NCI-H748 treated with DMSO at 0.1 percent for 48 hours (cell line): Measurements from ENCODE around the gene CTNS.
A peak's percentile ranks its signal among the peaks of the same experiment; 100 is the strongest.

Experiments used
- DNase-seq: peaks from one replicate; lab custom pipeline; 2025; lab: John Stamatoyannopoulos, UW

CTNS gene

GRCh38 chr17:3622977-3623594, 13.5 kb upstream of the CTNS start:
- DNase-seq, result no peak

GRCh38 chr17:3626831-3627768, 9.5 kb upstream of the CTNS start:
- DNase-seq, result no peak

- no peak for DNase-seq
Measured at GRCh38 chr17:3627769-3628167, 8.8 kb upstream of the CTNS start.

DNA sequence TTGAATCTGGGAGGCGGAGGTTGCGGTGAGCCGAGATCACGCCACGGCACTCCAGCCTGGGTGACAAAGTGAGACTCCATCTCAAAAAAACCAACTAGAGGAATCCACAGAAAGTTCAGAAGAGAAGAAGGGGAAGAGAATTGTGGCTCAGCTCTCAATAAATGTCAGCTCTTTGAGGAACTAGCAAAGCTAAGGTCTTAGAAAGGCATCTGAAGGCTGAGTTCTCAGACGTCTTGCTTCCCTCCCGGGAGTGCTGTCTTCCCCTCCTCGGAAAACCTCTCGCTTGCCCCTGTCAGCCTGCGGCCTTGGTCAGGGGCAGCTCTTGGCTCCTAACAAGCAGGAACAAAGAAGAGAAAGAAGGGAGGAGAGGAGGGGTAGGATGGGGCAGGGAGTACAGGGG, 5.8 kb upstream of the CTNS start:
- no peak for DNase-seq

DNA sequence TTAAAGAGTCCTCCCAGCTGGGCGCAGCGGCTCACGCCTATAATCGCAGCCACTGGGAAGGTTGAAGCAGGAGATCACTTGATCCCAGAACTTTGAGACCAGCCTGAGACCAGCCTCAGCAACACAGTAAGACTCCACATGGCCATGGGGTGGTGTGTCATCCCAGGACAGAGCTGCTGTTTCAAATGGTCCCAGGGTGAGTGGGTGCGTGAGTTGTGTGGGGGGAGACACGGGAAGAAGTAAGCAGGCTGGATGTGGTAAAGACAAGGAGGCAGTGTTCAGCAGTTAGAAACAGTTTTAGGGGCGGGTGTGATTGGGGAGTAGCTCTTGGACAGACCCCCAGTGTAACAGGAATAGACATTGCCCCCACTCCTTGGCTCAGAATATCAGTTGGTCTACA, 4.3 kb upstream of the CTNS start:
- DNase-seq, result no peak

DNA sequence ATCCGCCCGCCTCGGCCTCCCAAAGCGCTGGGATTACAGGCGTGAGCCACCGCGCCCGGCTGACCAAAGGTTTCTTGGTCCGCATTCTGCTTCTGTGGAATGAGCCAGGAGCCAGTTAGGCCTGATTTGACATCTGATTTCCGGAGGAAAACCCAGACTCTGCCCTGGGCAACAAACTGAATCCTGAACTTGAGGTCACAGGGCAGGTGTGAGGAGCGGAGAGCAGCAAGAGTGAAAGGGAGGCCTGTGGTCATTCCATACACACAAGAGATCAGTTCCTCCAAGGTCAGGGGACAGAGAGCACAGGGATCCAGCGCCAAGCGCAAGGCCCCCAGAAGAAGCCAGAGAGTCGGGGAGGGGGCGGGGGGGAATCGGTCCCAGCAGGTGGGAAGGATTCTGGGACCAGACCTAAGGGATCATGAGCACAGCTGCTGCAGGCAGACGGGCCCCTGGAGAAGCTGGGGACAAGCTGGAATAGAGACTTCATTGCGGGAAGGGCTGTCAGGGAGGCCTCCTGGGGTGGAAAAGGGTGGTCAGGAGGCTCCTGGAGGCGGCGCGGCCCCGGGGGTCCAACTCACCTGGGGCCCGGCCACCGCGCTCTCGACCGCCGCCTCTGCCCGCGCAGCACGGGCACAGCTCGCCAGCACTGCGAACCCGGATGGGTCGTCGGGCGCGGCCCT, 946 bp upstream of the CTNS start:
- no peak for DNase-seq

DNA sequence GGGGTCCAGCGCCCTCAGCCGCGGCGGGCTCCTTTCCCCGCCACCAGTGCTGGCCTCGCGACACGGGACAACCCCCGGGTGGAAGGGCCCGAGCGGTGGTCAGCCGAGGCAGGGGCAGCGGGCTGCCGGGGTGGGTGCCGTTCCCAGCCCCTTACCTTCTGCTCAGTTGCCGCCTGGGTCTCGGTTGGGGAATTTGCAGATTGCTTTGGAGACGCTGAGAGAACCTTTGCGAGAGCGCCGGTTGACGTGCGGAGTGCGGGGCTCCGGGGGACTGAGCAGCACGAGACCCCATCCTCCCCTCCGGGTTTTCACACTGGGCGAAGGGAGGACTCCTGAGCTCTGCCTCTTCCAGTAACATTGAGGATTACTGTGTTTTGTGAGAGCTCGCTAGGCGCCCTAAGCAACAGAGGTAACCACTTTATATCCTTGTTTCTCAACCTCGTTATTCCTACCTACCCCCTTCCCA, 381 bp downstream of the CTNS start:
- DNase-seq, result no peak

- no peak for DNase-seq
Measured at GRCh38 chr17:3639981-3640596, 3.5 kb downstream of the CTNS start.

DNA sequence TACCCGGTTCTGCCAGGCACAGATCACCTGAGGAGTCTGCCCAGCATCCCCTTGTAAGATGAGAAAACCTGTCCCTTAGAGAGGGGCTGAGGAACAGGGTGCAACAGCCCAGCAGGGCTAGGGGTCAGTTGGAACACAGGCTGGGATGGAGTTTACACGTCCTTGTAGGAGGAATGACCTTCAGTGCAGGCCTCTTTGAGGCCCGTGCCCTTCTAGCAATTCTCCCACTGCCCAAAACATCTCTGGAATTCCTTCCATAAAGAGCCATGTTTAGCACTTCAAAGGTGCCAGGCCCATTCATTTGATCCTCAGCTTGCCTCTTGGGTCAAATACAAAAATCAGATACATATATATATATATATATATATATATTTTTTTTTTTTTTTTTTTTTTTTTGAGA, 4.5 kb downstream of the CTNS start:
- DNase-seq, result no peak

DNA sequence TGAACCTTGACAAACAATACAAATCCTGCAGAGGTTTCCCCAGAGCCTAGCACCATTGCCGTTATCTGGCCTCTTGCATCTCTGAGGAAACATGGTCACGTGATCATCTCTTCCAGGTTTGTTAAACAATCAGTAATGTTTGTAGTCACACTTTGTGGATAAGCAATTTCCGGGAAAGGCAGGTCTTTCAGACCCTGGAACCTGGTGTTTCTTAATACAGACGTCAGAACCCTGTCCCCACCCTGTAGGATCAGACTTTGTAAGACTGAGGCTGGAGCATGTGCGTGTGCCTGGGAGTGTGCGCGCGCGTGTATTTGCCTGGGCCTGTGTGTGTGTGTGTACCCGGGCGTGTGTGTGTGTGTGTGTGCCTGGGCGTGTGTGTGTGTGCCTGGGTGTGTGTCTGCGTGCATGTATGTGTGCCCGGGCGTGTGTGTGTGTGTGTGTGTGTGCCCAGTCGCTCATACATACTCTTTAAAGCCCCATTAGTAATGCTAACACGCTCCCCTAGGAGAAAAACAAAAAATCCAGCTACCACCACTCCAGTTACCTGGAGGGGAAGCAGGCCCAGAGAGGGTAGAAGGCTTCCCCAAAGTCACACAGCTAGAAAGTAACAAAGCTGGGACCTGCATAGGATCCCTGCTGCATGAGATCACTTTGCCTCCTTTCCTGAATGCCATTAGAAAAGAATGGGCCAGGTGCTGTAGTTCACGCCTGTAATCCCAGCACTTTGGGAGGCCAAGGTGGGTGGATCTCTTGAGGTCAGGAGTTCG, 5.3 kb downstream of the CTNS start:
- DNase-seq, result no peak

GRCh38 chr17:3643889-3644349, 7.4 kb downstream of the CTNS start:
- DNase-seq, result no peak

GRCh38 chr17:3645310-3645709, 8.8 kb downstream of the CTNS start:
- no peak for DNase-seq

DNA sequence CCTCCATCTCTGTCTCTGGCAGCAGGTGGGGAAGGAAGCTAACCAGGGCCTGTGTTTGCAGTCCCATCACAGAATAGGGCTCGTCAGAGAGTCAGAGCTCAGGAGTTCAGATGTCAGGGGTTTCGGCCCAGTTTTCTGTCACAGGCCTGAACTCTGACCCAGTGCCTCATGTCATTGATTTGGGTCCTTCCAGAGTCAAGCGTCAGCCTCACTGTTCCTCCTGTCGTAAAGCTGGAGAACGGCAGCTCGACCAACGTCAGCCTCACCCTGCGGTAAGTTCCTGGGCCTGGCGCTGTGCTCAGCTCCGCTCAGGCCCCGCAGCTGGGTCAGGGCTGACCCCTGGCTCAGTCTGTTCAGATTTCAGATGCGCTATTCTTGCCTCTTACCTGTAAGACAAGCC, 10.7 kb downstream of the CTNS start:
- no peak for DNase-seq

GRCh38 chr17:3647769-3648555, 11.4 kb downstream of the CTNS start:
- peak; percentile 8 for DNase-seq

- DNase-seq, result no peak
Measured at GRCh38 chr17:3655766-3656165, 19.2 kb downstream of the CTNS start.

DNA sequence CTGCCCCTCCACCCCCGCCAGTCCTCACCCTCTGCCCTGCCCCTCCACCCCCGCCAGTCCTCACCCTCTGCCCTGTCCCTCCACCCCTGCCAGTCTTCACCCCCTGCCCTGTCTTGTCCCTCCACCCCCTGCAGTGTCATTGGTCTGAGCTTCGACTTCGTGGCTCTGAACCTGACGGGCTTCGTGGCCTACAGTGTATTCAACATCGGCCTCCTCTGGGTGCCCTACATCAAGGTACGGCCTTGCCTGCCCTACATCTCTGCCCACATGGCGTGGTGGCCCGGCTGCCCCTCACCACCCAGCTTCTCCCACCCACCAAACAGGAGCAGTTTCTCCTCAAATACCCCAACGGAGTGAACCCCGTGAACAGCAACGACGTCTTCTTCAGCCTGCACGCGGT, 19.8 kb downstream of the CTNS start:
- no peak for DNase-seq

DNA sequence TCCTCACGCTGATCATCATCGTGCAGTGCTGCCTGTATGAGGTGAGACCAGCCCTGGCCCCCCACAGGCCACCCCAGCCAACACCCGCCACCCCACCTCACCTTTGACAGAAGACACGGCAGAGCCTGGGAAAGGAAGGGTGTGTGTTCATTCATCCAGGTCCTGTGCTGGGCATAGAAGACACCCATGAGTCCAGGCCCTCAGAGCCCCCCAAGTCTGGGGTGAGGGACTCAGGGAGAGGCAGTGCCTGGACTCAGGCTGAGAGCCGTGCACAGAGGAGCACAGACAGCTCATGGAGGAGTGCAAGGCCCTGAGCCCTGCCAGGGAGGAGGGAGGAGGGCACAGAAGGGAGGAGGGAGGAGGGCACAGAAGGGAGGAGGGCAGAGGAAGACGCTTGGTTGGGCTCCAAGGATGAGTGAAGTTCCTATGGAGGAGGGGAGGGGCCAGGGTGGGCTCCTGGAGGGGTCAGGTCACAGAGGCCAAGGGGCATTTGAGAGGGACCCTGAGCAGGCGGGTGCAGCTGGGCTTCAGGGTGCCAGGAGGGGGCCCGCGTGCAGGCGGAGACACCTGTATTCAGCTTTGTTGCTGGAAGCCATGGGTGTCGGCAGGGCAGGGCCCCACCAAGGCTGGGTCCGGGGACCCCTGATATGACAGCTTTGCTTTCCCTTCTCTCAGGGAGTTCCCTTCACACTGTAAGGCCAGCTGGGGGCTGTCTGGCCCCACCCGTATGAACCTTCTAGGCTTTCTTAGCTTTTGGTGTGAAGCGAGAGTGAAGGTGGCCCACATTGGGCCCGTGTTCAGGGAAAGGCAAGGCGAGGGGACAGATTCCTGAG, 20.4 kb downstream of the CTNS start:
- no peak for DNase-seq

- no peak for DNase-seq
Measured at GRCh38 chr17:3657588-3657869, 21.0 kb downstream of the CTNS start.

GRCh38 chr17:3657874-3658783, 21.6 kb downstream of the CTNS start:
- DNase-seq, result no peak
